Temporal lobe (tissue), 2 donors: Measurements from ENCODE around the gene CPLANE1. TPM values are rescaled to one million over a fixed set of nuclear protein-coding genes. Genes with fewer than 3 reads are reported as not detected.

Source experiments
- small RNA-seq: library from RNA; depleted of rRNA; stranded (forward); fragments of <200 nt; gene quantifications from one replicate; pipeline ENCODE3, GENCODE V24; 2014; ENCODE audit warnings: low replicate concordance
- total RNA-seq: library from RNA; depleted of rRNA; stranded (reverse); fragments of >200 nt; gene quantifications from one replicate; pipeline ENCODE4 v1.2.3, GENCODE V29; 2014

The CPLANE1 gene
- total RNA-seq, 1 donor from 2014 or later = 68.4 TPM

Small RNA genes within 50 kb of the gene (small RNA-seq; reads per million reads assigned to genes)
- not detected for gene C8orf59P2

Other genes with a start within 250 kb of the CPLANE1 start
- 45.0 TPM for gene NUP155, start 121.7 kb upstream of the CPLANE1 start, total RNA-seq
- 36.9 TPM for gene WDR70, start 129.9 kb upstream of the CPLANE1 start, total RNA-seq